HG02759 (cell line): Measurements from ENCODE around the gene FGF21.
"Not testable (repeated sequence)": the region's sequence is repeated elsewhere in the genome, so short reads cannot be mapped to it uniquely, and the experiment has no call there.

Experiments
- ATAC-seq: cut with Tn5 transposase; IDR thresholded peaks from one replicate; pipeline ENCODE4 v1.9.1; 2021; ENCODE audit warnings: mild to moderate bottlenecking, moderate library complexity; ENCODE audit not compliant: unreplicated experiment

The FGF21 gene, protein sequence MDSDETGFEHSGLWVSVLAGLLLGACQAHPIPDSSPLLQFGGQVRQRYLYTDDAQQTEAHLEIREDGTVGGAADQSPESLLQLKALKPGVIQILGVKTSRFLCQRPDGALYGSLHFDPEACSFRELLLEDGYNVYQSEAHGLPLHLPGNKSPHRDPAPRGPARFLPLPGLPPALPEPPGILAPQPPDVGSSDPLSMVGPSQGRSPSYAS

DNA sequence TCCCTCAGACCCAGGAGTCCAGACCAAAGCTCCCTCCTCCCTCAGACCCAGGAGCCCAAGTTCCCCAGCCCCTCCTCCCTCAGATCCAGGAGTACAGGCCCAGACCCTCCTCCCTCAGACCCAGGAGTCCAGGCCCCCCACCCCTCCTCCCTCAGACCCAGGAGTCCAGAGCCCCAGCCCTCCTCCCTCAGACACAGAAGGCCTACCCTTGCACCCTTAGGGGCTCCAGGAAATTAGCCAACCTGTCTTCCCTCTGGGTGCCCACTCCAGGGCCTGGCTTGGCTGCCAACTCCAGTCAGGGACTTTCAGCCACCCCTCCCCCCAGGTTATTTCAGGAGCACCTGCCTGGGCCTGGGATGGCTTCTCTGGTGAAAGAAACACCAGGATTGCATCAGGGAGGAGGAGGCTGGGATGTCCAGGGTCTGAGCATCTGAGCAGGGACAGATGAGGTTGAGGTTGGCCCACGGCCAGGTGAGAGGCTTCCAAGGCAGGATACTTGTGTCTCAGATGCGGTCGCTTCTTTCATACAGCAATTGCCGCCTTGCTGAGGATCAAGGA lies at the start of gene FGF21:
FGF21 (plus strand) TSS at position 441 of the 558 bp plus-strand sequence. CDS start 713 bp downstream, outside the sequence.
- no peak for ATAC-seq

DNA sequence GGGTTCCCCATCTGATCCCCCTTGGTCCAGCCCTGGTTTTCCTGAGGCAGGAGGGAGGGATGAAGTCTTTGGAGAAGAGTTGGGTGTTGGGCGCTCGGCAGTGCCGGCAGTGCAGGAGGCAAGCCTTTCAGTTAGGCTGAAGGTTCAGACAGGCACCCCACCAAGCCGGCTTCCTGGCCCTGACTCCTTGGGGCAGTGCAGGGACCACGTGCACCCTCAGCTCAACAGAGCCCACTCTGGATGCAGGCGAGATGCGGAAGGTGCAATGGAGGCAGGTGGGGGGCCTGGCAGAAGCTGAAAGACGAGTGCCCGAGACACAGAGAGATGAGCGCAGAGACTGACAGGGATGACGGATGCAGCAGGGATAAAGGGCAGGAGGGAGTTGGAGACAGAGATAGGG lies 46.9 kb upstream of the FGF21 start:
- no peak for ATAC-seq

DNA sequence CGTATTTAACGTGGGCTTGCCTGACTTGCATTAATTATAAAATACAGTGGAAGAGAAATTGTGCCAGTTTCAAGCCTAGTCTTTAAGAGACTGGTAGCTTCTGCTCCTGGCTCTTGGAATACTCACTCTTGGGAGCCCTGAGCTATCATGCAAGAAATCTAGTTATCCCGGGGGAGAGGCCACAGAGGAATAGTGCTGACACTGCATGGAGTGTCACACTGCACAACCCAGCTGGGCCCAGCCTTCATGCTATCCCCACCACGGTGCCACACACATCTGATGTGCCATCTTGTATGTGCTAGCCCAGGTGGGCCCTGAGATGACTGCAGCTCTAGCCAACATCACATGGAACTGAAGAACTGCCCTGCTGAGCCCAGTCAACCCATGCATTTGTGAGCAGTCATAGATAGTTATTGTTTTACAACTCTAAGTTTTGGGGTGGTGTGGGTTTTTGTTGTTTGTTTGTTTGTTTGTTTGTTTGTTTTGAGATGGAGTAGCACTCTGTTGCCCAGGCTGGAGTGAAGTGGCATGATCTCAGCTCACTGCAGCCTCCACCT lies 44.1 kb upstream of the FGF21 start:
- no peak for ATAC-seq

- ATAC-seq = no peak
These were observed 42.1 kb upstream of the FGF21 start for GRCh38 chr19:48713041-48713863.

- ATAC-seq = peak; percentile 90
These were observed 41.2 kb upstream of the FGF21 start for GRCh38 chr19:48713864-48714755.

GRCh38 chr19:48714759-48715675 lies 40.3 kb upstream of the FGF21 start:
- ATAC-seq = no peak

DNA sequence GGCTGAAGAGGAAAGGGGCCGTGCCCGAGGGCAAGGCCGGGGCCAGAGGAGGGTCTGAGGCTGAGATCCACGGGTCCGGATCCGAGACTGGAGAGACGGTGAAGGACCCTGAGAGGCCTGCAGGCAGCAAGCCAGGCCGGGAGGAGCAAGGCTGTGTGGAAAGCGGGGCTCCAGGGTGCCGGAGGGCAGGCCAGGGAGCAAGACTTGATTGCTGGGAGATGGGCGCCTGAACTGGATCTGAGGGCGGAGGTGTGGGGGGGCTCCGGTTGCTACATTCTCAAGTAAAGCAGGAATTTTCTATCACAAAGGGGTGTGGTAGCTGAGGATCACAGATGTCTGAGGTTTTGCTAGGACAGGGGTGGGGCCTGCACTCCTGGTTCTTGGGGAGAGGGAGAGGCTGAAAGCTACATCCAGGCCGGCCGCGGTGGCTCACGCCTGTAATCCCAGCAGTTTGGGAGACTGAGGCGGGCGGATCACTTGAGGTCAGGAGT lies 39.6 kb upstream of the FGF21 start:
- ATAC-seq = no peak

GRCh38 chr19:48716562-48717291 lies 38.6 kb upstream of the FGF21 start:
- no peak for ATAC-seq

GRCh38 chr19:48718106-48718505 lies 37.2 kb upstream of the FGF21 start:
- not testable (repeated sequence) for ATAC-seq

DNA sequence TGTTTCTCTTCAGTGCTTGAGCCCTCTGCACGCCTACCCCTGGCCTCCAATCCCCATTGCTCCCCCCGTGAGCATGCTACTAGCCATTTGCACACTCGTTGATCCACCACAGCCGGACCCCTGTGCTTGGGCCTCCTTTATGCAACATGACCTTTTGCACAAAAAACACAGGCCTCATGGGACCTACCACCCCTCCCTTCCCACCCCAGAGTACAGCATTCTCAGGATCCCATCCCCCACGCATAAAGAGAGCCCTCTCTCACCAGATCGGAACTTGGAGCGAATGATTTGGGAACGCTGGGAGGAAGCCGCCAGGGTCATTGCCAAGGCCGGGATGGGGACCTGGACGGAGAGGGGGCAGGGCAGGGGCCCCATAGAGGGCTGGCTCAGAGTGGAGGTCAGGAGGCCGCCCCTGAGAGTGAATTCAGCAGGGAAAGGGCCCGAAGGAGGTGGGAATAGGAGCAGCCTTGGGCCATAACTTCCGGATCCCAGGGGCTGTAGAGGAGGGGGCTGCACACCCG lies 36.6 kb upstream of the FGF21 start:
- no peak for ATAC-seq

GRCh38 chr19:48719263-48720171 lies 35.8 kb upstream of the FGF21 start, which contains the start of gene MAMSTR:
Gene MAMSTR (minus strand): TSS chr19:48719725. CDS start chr19:48719031, 694 bp downstream.
- no peak for ATAC-seq

DNA sequence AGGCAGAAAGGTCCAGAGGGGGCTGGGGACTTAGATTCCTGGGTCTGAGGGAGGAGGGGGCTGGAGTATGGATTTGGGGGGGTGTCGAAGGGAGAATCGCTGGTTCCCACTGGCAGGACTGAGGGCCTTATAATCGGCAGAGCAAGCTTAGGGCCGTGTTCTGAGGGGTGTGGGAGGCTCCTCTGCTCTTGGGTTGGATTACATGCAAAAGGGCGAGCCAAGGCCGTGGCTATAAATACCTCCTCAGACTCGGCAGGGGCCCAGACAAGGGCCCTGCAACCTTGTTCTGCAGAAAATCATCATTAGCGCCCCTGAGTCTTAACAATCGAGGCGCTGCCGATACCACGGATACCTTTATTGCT lies 35.1 kb upstream of the FGF21 start:
- no peak for ATAC-seq

DNA sequence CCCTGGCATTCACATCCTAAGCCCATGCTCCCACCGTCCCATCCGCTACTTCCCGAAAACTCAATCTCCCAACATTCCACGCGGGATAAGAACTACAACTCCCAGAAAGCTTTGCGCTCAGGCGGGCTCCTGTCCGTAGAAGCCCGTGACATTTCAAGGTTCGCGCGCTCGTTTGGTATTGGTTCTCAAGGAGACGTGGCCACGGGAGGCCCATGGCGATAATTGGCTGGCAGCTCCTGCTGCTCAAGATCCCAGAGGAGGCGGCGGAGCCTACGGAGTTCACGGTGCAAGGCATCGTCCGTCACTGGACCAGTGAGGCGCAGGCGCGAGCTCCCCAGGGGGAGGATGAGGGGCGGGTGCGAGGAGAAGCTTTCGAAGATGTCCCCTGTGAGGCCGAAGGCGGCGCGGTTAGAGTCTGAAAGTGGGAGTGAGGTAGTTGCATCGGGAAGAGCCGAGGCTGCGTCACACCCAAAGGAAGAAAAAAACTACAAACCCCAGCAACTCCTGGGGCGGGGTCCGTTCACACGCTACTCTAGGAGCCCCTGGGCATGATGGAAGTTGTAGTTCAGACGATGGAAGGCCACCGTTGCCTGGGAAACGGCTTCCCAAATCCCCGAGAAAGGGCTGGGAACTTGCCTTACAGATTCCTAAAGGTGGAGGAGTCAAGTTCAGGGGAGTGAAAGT lies 34.6 kb upstream of the FGF21 start:
- peak; percentile 83 for ATAC-seq

DNA sequence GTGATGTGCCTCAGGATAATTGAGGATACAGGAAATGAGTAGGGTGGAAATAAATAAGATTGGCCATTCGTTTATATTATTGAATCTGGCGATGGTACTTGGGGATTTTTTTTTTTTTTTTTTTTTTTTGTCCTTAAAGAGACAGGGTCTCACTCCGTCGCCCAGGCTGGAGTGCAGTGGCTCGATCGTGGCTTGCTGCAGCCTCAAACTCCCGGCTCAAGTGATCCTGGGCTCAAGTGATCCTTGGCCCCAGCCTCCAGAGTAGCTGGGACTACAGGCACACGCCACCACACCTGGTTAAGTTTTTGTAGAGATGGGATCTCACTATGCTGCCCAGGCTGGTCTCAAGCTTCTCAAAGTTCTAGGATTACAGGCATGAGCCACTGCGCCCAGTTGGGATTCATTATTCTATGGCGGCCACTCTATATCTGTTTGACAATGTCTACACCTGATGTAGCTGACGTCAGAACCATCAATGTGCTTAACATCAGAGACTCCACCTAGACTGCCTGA lies 33.1 kb upstream of the FGF21 start:
- ATAC-seq = no peak

DNA sequence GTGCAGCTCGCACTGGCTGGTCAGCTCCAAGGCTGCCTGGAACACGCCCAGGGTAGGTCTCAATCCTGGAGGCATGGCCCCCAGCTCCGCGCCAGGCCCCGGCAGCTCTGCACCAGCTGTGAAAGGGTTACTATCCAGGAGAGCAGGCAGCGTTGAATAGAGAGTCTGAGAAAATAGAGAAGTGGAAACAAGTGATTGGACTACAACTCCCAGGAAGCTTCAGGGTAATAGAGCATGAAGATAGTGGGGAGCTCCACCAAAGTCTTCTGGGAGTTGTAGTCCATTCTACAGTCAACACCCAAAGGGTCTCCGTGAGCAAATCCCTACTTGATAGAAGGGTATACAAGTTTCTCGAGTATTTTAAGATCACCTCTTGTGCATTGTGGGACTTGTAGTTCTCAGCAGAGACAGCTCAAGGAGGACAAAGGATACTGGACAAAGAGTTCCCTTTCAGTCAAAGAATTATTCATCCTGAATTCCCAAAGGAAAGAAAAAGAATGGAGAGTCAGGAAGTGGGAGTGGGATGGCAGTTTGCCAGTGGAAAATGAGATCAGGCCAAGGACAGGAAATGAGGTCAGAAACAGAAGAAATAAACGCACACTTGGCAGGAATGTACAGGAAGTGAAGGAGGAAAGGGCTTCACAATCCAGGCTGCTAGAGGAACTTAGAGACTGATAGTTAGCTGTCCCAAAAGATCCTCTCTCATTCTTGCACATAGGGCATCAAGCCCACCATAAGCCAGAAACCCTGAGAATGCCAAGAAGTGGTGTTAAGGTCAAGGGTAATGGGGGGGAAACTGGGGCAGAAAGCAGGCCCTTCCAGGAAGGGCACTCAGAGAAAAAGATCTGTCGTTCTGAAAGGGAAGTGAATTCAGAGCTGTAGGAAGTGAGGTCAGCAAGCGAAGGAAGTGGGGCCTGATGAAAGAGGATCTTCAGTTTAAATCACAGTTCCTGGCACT lies 30.2 kb upstream of the FGF21 start:
- ATAC-seq = no peak

DNA sequence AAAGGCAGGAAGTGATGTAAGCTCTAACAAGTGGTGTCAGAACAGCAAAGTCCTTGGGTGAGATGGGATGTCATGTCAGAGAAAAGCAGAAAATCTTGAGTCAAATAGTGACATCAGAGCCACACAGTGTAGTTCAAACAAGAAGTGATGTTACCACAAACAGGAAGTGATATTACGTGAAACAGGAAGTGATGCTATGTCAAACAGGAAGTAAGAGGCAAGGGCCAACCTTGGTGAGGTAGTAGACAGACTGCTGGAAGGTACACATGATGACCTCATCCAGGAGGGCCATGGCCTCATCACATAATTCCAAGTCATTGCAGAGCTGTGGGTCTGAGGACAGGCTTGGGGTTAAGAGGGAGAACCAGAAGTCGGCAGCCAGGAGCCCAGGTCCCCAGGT lies 28.8 kb upstream of the FGF21 start:
- ATAC-seq = no peak
